Spleen (tissue), 11 donors: ENCODE measurements around the gene UBA6. TPM values are rescaled to one million over a fixed set of nuclear protein-coding genes. Genes with fewer than 3 reads are reported as not detected.
"Not testable (repeated sequence)": the region's sequence is repeated elsewhere in the genome, so short reads cannot be mapped to it uniquely, and the experiment has no call there.

ENCODE experiments used
- DNase-seq: peaks from one replicate; pipeline ENCODE4 v3.0.0-alpha.2; 2020
- H3K27ac ChIP-seq, 8 donors: fragments of 200-600 bp; sonication (generic) in 7 of 8; 1 replicate in 4 of 8; 2 replicates in 4 of 8; pipeline versions ENCODE4 v1.5.0 to v1.8.0; 2016 to 2021; ENCODE audit warnings: inconsistent platforms in 4 of 8, mild to moderate bottlenecking in 4 of 8, moderate library complexity in 1 of 8
- H3K27me3 ChIP-seq, 7 donors: fragments of 200-600 bp; sonication (generic) in 6 of 7; replicated peaks in 1 of 7; 1 replicate in 4 of 7; 2 replicates in 3 of 7; pipeline versions ENCODE4 v1.5.0 to v1.8.0; 2016 to 2021; ENCODE audit warnings: inconsistent platforms in 3 of 7, mild to moderate bottlenecking in 1 of 7
- H3K36me3 ChIP-seq, 6 donors: fragments of 200-600 bp; sonication (generic) in 5 of 6; 1 replicate in 4 of 6; 2 replicates in 2 of 6; pipeline versions ENCODE4 v1.5.0 to v1.8.0; 2016 to 2021; ENCODE audit warnings: inconsistent platforms in 2 of 6
- H3K4me1 ChIP-seq, 6 donors: fragments of 200-600 bp; sonication (generic) in 5 of 6; 1 replicate in 3 of 6; 2 replicates in 3 of 6; pipeline versions ENCODE4 v1.5.0 to v1.8.0; 2016 to 2021; ENCODE audit warnings: inconsistent platforms in 3 of 6
- H3K4me3 ChIP-seq, 8 donors: fragments of 200-600 bp; sonication (generic) in 7 of 8; 1 replicate in 4 of 8; 2 replicates in 4 of 8; pipeline versions ENCODE4 v1.5.0 to v1.8.0; 2016 to 2021; ENCODE audit warnings: inconsistent platforms in 4 of 8, mild to moderate bottlenecking in 4 of 8, moderate library complexity in 2 of 8
- H3K9me3 ChIP-seq, 8 donors: fragments of 200-600 bp; sonication (generic) in 7 of 8; 1 replicate in 4 of 8; 2 replicates in 4 of 8; pipeline versions ENCODE4 v1.5.0 to v1.8.0; 2016 to 2021; ENCODE audit warnings: inconsistent platforms in 4 of 8
- CTCF ChIP-seq, 11 experiments: fragments of 200-600 bp in 7 of 11; fragments of 450-650 bp in 4 of 11; sonication (generic) in 4 of 11; IDR thresholded peaks in 8 of 11; conservative IDR thresholded peaks in 3 of 11; 1 replicate in 7 of 11; 2 replicates in 4 of 11; pipeline versions ENCODE4 v1.4.0 to v1.8.0; 2016 to 2021; ENCODE audit warnings: antibody characterized with exemption in 11 of 11, inconsistent platforms in 4 of 11, mild to moderate bottlenecking in 1 of 11
- POLR2A ChIP-seq, 3 donors: fragments of 450-650 bp; IDR thresholded peaks; one replicate each; pipeline ENCODE4 v1.5.1; 2017; ENCODE audit warnings: antibody characterized with exemption in 3 of 3, mild to moderate bottlenecking in 1 of 3
- POLR2AphosphoS5 ChIP-seq, 3 donors: sonication (generic); formaldehyde crosslinking; IDR thresholded peaks; one replicate each; pipeline ENCODE4 v1.5.1; 2017; ENCODE audit warnings: antibody characterized with exemption in 3 of 3
- WGBS, 5 donors: extraction: QIAGEN DNeasy Blood & Tissue Kit in 3 of 5; methylation state at CpG; one replicate each; pipeline versions ENCODE4 v1.1.5 to v1.1.7; 2013 to 2018; 5-methylcytosine and 5-hydroxymethylcytosine counted together
- intact Hi-C: fragments of 100-400 bp; cut with DNase I; formaldehyde crosslinking; loops from one replicate; pipeline ENCODE4 v1.15.0; 2023; ENCODE audit warnings: low total_unique reads
- polyA plus RNA-seq, 3 donors: library from polyadenylated mRNA; stranded (reverse); fragments of 200-250 nt; gene quantifications; one replicate each; pipeline ENCODE4 v1.2.1, GENCODE V29; 2013
- total RNA-seq, 7 donors: library from RNA; depleted of rRNA in 3 of 7; stranded (reverse); fragments of >200 nt in 3 of 7; fragmentation: NEBNext Ultra II Directional in 4 of 7; extraction: Animal tissue kit (Norgen Biotek cat#: 25700) in 4 of 7; gene quantifications; one replicate each; pipeline versions ENCODE4 v1.1.0 to v1.2.1, GENCODE V29; 2016 to 2021
- donor health status: healthy with polysubstance abuse.
- donor health status: DM: no; HTN: no; CAD: no; lungs with moderate emphysema.
- donor health status: DM: no; HTN: no; CAD: no.
- donor health status: Bipolar disorder and iron deficiency.
- donor health status: healthy.
- donor health status: DM: no; HTN: no; CAD: no.
- donor health status: DM: yes; HTN: yes; CAD: no.

Gene UBA6
- total and polyA plus RNA-seq, 10 donors = 5.8 to 144 (median 64.7) TPM

GRCh38 chr4:67712000-67712625, 11.2 kb upstream of the UBA6 start:
- Histone ChIP-seq H3K27ac (no peak overlapping the region), H3K4me3 (no peak overlapping the region), H3K36me3 (peaks cover 0 to 35% (median 0%) of the 10 kb centered on the region in 6 donors), H3K9me3 (peaks cover 0 to 6% (median under 1%) of the 10 kb centered on the region in 8 donors), H3K27me3 (no peaks in the 10 kb centered on the region), H3K4me1 (peaks cover 0 to 15% (median 0%) of the 10 kb centered on the region in 6 donors)
- TF ChIP-seq POLR2AphosphoS5 (IDR thresholded peaks at IDR 0.05) = no peak
- TF ChIP-seq CTCF (IDR thresholded peaks at IDR 0.05 in 8 of 11, conservative IDR thresholded peaks at IDR 0.05 in 3 of 11) = no peak
- TF ChIP-seq POLR2A (IDR thresholded peaks at IDR 0.05) = no peak
- intact Hi-C loops = no loop called here
- 84 to 97% (median 94%) methylated on average over 3 of the region's 3 CpGs for WGBS, 5 donors
- DNase-seq = no peak

GRCh38 chr4:67706682-67707081, 5.7 kb upstream of the UBA6 start:
- H3K4me3 ChIP-seq, H3K27me3 ChIP-seq, H3K27ac ChIP-seq, DNase-seq, intact Hi-C loops: not testable (repeated sequence)
- Histone ChIP-seq H3K9me3 (peaks cover 0 to 17% (median 11%) of the 10 kb centered on the region in 8 donors), H3K36me3 (peaks cover 0 to 18% (median 0%) of the 10 kb centered on the region in 6 donors), H3K4me1 (peaks cover 5 to 17% (median 12%) of the 10 kb centered on the region in 6 donors)
- WGBS, 5 donors = 94 to 99% (median 97%) methylated on average over 3 of the region's 3 CpGs

GRCh38 chr4:67704843-67705242, 3.9 kb upstream of the UBA6 start:
- Histone ChIP-seq H3K9me3 (peaks cover 0 to 17% (median 11%) of the 10 kb centered on the region in 8 donors), H3K27me3 (no peaks in the 10 kb centered on the region), H3K4me1 (peaks cover 5 to 31% (median 23%) of the 10 kb centered on the region in 6 donors), H3K4me3 (no peak overlapping the region), H3K36me3 (peaks cover 0 to 11% (median 0%) of the 10 kb centered on the region in 6 donors), H3K27ac (no peak overlapping the region)
- no peak for TF ChIP-seq CTCF (IDR thresholded peaks at IDR 0.05 in 8 of 11, conservative IDR thresholded peaks at IDR 0.05 in 3 of 11)
- no peak for TF ChIP-seq POLR2A (IDR thresholded peaks at IDR 0.05)
- TF ChIP-seq POLR2AphosphoS5 (IDR thresholded peaks at IDR 0.05) = no peak
- no peak for DNase-seq
- WGBS, 5 donors = 85 to 100% (median 94%) methylated on average over 2 of the region's 2 CpGs
- intact Hi-C loops = no loop called here

GRCh38 chr4:67702166-67702565, 1.2 kb upstream of the UBA6 start:
- TF ChIP-seq POLR2A (IDR thresholded peaks at IDR 0.05) (no peak), POLR2AphosphoS5 (IDR thresholded peaks at IDR 0.05) (no peak), CTCF (IDR thresholded peaks at IDR 0.05 in 8 of 11, conservative IDR thresholded peaks at IDR 0.05 in 3 of 11) (no peak)
- H3K4me3 ChIP-seq = peak overlapping the region in 3 of 8 donors; percentile 70 to 90 (median 81)
- intact Hi-C loops = no loop called here
- no peaks in the 10 kb centered on the region for H3K27me3 ChIP-seq
- DNase-seq = no peak
- H3K9me3 ChIP-seq = peaks cover 0 to 12% (median 9%) of the 10 kb centered on the region in 8 donors
- 89 to 97% (median 96%) methylated on average over 2 of the region's 2 CpGs for WGBS, 5 donors
- H3K36me3 ChIP-seq = peaks cover 0 to 7% (median 0%) of the 10 kb centered on the region in 6 donors
- H3K4me1 ChIP-seq = peaks cover 5 to 54% (median 37%) of the 10 kb centered on the region in 6 donors
- peak overlapping the region in 4 of 8 donors; percentile 93 to 95 (median 94) for H3K27ac ChIP-seq
